Activated CD4-positive, alpha-beta T cell treated with anti-CD3 and anti-CD28 coated beads, Interleukin-2, Interleukin-6, amounts not matched to agents 100 ng/mL and 50 ng/mL, durations not matched to agents 16 hours and 8 hours (primary cell): ENCODE data around the gene SLC25A48.

ENCODE experiments used
- DNase-seq: peaks from one replicate; pipeline ENCODE4 v3.0.0-alpha.2; 2020

SLC25A48 gene

GRCh38 chr5:135934939-135935338 lies 100.5 kb downstream of the SLC25A48 start:
- DNase-seq: no peak

DNA sequence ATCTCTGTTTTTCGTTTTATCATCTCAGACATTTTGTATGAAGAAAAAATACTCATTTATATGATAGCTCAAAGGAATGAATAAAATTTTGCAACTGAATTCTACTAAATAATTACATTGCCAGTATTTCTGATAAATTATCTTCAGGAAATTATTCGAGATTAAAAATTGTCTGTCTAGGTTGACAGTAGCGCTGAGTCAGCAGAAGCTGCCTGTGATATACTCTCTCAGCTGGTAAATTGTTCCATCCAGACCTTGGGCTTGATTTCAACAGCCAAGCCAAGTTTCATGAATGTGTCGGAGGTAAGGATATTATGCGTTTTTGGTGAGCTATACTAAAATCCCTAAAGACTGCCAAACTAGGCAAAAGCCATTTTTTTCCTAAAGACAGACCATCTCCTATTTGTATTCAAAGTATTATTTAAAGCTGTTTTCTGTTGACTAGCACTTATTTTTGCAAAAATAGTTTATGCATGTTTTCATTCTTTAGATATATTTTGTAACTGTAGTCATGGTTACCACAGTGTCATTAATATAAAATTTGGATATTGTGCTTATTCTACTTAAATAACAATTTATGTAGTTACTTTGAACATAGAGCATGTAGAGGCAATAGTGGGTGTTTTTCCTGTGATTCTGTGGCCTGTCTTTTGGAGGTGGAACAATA lies 102.9 kb downstream of the SLC25A48 start:
- DNase-seq: no peak
